ENCODE data around the gene RTN4R. TPM values are rescaled to one million over a fixed set of nuclear protein-coding genes. Genes with fewer than 3 reads are reported as not detected.
A peak's percentile ranks its signal among the peaks of the same experiment; 100 is the strongest.
"Not testable (repeated sequence)": the region's sequence is repeated elsewhere in the genome, so short reads cannot be mapped to it uniquely, and the experiment has no call there.

RTN4R gene
- total RNA-seq, 6 donors from 2014 or later, result 2.6 to 13.0 (median 9.0) TPM

DNA sequence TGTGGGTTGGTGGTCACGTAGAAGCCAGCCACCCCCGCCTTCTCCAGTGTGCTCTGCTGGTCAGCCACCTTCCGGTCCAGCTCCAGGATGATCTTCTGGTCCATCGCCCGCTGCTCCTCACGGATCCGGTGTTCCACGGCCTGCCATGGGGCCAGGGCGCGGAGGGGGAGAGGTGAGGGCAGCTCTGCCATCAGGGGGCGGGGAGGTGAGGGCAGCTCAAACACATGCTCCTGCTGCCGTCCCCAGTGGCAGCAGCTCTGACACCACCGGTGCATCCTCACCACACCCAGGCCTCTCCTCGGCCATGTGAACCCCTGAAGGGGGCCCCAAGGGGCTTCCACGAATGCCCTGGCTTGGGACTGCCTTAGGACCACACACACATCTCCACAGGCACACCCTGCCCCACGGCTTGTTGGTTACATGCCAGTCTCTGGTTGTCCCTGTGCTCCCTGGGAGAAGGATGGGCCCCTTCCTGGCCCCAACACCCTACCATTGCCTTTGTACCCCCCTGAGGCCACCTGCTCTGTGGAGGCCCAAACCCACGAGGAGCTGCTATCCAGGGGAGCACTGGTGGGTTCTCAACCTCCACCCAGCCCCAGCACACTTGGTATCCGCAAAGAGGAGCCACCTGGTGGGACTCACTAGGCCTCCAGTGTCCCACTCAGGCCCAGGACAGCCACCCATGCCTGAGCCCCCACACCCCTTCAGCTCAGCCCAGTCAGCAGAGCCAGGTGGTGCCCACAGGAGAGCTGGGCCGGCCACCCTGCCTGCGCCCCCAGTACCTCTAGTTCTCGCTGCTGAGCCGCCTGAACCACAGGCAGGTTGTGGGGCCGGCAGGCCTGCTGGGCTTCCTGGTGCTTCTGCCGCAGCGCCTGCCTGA is 47.5 kb upstream of the RTN4R start:
- Histone ChIP-seq H3K4me1 (peaks cover 14 to 28% (median 21%) of the 10 kb centered on the region in 4 donors), H3K27me3 (no peaks in the 10 kb centered on the region), H3K27ac (no peak overlapping the region), H3K36me3 (peaks cover 0 to 8% (median 2%) of the 10 kb centered on the region in 4 donors), H3K4me3 (no peak overlapping the region), H3K9me3 (no peaks in the 10 kb centered on the region)
- DNase-seq (peak; percentile 16 to 59), ATAC-seq (ENCODE audit: low FRiP score in 2 of 2) (no peak)
- TF ChIP-seq, protein P1, sequence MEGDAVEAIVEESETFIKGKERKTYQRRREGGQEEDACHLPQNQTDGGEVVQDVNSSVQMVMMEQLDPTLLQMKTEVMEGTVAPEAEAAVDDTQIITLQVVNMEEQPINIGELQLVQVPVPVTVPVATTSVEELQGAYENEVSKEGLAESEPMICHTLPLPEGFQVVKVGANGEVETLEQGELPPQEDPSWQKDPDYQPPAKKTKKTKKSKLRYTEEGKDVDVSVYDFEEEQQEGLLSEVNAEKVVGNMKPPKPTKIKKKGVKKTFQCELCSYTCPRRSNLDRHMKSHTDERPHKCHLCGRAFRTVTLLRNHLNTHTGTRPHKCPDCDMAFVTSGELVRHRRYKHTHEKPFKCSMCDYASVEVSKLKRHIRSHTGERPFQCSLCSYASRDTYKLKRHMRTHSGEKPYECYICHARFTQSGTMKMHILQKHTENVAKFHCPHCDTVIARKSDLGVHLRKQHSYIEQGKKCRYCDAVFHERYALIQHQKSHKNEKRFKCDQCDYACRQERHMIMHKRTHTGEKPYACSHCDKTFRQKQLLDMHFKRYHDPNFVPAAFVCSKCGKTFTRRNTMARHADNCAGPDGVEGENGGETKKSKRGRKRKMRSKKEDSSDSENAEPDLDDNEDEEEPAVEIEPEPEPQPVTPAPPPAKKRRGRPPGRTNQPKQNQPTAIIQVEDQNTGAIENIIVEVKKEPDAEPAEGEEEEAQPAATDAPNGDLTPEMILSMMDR (IDR thresholded peaks at IDR 0.05), result no peak
- TF ChIP-seq POLR2A (IDR thresholded peaks at IDR 0.05) (no peak), POLR2AphosphoS5 (IDR thresholded peaks at IDR 0.05) (no peak), EP300 (IDR thresholded peaks at IDR 0.05) (no peak)
- WGBS, 2 donors, result 90 to 97% methylated on average over 11 to 16 of the region's 25 CpGs

DNA sequence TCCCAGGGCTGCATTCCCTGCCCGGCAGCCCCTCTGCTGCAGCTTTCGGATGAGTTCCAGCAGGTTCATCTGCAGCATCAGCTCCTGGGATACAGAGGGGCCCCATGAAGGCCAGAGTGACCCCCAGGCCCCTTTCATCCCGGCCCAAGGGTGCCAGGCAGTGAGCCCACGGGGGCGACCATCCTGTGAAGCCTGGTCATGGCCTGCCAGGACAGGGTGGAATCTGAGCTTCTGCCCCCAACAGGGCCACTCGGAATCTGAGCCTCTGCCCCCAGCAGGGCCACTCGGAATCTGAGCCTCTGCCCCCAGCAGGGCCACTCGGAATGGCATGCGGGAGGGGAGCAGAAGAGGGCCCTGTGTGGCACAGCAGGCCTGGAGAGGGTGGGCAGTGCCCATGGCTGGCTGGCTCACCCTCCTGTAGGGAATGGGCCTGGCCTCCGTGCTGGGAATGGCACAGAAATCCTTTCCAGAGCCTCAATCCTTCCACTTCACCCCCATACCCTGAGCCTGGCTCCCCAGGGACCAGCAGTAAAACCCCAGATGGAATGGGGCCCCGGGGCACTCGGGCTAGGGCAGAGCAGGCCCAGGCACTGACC is 46.7 kb upstream of the RTN4R start:
- H3K4me3 ChIP-seq; H3K27me3 ChIP-seq; H3K36me3 ChIP-seq; H3K9me3 ChIP-seq; H3K27ac ChIP-seq; ATAC-seq (ENCODE audit: low FRiP score in 2 of 2): not testable (repeated sequence)
- peak; percentile 9 to 70 for DNase-seq
- 90 to 94% methylated on average over 4 to 10 of the region's 12 CpGs for WGBS, 2 donors
- peaks cover 14 to 26% (median 20%) of the 10 kb centered on the region in 4 donors for H3K4me1 ChIP-seq

DNA sequence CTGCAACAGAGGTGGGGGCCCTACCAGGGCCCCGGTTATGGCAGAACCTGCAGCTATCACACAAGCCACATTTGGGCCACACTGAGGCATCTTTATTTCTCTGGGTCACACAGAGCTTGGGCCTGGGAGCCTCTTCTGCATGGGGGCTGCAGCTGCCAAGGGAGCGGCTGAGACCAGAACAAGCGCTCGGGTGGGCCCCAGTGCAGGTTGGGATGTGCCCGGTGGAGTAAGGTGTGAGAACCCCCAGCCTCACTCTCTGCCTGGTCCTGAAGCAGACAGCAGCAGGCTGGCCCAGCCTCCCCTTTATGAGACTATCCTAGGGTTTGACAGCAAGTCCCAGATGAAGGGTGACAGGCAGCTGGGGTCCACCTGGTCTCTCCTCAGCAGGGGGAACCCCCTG is 46.1 kb upstream of the RTN4R start:
- not testable (repeated sequence) for ATAC-seq (ENCODE audit: low FRiP score in 2 of 2); H3K9me3 ChIP-seq; H3K4me3 ChIP-seq; H3K27me3 ChIP-seq; H3K27ac ChIP-seq; H3K36me3 ChIP-seq
- H3K4me1 ChIP-seq, result peaks cover 13 to 24% (median 19%) of the 10 kb centered on the region in 4 donors
- DNase-seq, result peak; percentile 7 to 37
- 100% methylated on average over 4 of the region's 5 CpGs; no CpG with 5 or more reads in 1 of the 2 donors for WGBS, 2 donors

- DNase-seq, result peak; percentile 8 to 57
- not testable (repeated sequence) for H3K4me3 ChIP-seq; H3K9me3 ChIP-seq; H3K27me3 ChIP-seq; H3K27ac ChIP-seq; H3K36me3 ChIP-seq; ATAC-seq (ENCODE audit: low FRiP score in 2 of 2)
- H3K4me1 ChIP-seq, result peaks cover 6 to 16% (median 12%) of the 10 kb centered on the region in 4 donors
- WGBS, 2 donors, result 80 to 89% methylated on average over 1 to 5 of the region's 11 CpGs
Measured at GRCh38 chr22:20313306-20314077, 45.4 kb upstream of the RTN4R start.

DNA sequence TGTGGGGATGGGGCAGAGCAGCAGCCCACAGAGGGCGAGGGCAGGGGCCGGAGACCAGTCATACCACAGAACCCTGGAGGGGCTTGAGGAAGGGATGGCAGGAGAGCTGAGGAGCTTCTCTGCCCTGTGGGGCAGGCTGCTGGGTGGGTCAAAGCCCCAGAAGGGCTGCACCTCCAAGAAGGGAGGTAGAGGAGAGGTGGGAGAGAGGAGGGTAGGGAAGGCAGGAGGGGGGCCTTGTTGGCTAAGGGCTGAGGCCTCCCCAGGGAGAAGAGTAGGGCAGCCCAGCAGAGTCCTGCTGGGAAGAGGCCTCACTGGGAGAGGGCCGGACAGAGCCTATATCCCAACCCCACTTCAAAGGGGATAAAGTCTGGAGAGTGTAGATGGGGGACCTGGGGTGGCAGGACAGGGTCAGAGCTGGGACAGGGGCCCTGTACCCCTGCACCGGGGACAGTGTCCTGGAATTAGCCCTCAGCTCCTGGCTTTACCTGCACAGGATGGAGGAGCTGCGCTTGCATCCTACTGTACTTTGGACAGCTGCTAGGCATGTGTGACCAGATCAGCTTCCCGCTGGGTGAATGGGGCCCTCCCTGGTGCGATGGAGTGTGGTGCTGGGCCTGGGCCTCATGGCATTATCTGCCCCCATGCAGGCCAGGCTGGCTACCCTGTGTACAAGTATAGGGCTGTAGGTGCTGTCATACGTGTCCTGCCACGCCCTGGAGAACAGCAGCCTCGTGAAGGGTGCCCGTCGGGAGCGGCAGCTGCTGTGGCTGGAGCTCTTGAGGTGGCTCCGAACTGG is 44.5 kb upstream of the RTN4R start:
- DNase-seq, result peak; percentile 17 to 54
- WGBS, 2 donors, result 92% methylated on average over 3 to 13 of the region's 14 CpGs
- Histone ChIP-seq H3K27me3 (no peaks in the 10 kb centered on the region), H3K4me1 (peaks cover 0 to 7% (median 3%) of the 10 kb centered on the region in 4 donors), H3K9me3 (no peaks in the 10 kb centered on the region), H3K4me3 (no peak overlapping the region), H3K27ac (no peak overlapping the region), H3K36me3 (peaks cover 0 to 8% (median 2%) of the 10 kb centered on the region in 4 donors)
- TF ChIP-seq POLR2A (IDR thresholded peaks at IDR 0.05) (no peak), POLR2AphosphoS5 (IDR thresholded peaks at IDR 0.05) (no peak), EP300 (IDR thresholded peaks at IDR 0.05) (no peak)
- TF ChIP-seq, protein P1 (IDR thresholded peaks at IDR 0.05), result no peak
- no peak for ATAC-seq (ENCODE audit: low FRiP score in 2 of 2)

- H3K9me3 ChIP-seq; H3K27me3 ChIP-seq; H3K27ac ChIP-seq; H3K4me3 ChIP-seq; H3K36me3 ChIP-seq; H3K4me1 ChIP-seq; ATAC-seq (ENCODE audit: low FRiP score in 2 of 2): not testable (repeated sequence)
- DNase-seq, result peak; percentile 17 to 58
- WGBS, 2 donors, result 89% methylated on average over 9 to 10 of the region's 20 CpGs
Measured at GRCh38 chr22:20311249-20312062, 43.3 kb upstream of the RTN4R start.

DNA sequence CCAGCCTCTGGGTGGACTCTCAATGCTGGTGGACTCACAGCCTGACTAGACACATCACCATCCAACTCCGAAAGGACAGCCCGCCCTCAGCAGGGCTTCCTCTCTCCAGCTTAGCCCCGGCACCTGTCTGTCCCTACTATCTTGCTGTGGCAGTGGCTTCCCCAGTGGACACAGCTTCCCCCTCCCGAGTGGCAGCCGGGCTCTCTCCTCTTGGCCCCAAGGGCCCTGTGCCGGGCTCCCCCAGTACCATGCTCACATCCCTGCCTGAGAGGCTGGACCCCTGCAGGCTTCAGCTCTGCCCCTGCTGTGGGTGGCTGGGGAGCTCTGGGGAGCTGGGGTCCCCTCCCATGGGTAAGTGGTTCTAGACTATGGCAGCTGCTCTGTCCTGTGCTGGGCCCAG is 42.7 kb upstream of the RTN4R start:
- ATAC-seq (ENCODE audit: low FRiP score in 2 of 2); H3K36me3 ChIP-seq; H3K27ac ChIP-seq; H3K4me3 ChIP-seq; H3K4me1 ChIP-seq; H3K27me3 ChIP-seq; H3K9me3 ChIP-seq: not testable (repeated sequence)
- WGBS, 2 donors, result 88% methylated on average over 3 of the region's 6 CpGs; no CpG with 5 or more reads in 1 of the 2 donors
- peak in 1 of 2 donors; percentile 48 for DNase-seq

DNA sequence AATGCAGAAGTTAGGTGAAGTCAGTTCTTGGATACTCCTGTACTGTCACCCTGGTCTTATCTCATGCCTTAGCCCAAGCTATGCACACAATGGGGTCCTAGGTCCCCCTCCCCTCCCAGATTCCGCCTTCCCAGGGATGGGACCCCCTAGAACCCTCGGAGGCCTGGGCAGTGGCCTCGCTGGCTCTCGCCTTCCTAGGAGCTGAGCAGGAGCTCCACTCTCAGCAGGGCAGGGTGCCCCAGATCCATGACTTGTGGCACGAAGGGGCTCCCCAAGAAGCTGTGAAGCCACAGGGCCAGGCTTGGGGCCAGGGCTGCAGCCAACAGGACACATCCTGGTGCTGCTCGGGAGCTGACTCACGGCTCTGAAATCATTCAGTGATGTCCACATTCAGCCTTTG is 42.1 kb upstream of the RTN4R start:
- not testable (repeated sequence) for H3K27ac ChIP-seq; H3K36me3 ChIP-seq; H3K9me3 ChIP-seq; H3K4me1 ChIP-seq; ATAC-seq (ENCODE audit: low FRiP score in 2 of 2); H3K27me3 ChIP-seq; H3K4me3 ChIP-seq
- DNase-seq, result peak in 1 of 2 donors; percentile 49
- 88 to 92% methylated on average over 4 to 5 of the region's 7 CpGs for WGBS, 2 donors

All from upper lobe of left lung (tissue), 6 donors.